Measurements from ENCODE around the gene KLF4.

- TF ChIP-seq CTCF (IDR thresholded peaks at IDR 0.05) (no peak), POLR2A (IDR thresholded peaks at IDR 0.05) (no peak)
Observed at GRCh38 chr9:107534510-107535078, 45.0 kb upstream of the KLF4 start.

Data from gastroesophageal sphincter (tissue), 3 donors.